ENCODE data around the gene PIAS4. TPM values are rescaled to one million over a fixed set of nuclear protein-coding genes. Genes with fewer than 3 reads are reported as not detected.

The PIAS4 gene
- total and polyA plus RNA-seq, 2 of the 13 experiments (the other 11 are each of a cell fraction or from before 2014, with no cell fraction given): 9.0 to 20.1 TPM

DNA sequence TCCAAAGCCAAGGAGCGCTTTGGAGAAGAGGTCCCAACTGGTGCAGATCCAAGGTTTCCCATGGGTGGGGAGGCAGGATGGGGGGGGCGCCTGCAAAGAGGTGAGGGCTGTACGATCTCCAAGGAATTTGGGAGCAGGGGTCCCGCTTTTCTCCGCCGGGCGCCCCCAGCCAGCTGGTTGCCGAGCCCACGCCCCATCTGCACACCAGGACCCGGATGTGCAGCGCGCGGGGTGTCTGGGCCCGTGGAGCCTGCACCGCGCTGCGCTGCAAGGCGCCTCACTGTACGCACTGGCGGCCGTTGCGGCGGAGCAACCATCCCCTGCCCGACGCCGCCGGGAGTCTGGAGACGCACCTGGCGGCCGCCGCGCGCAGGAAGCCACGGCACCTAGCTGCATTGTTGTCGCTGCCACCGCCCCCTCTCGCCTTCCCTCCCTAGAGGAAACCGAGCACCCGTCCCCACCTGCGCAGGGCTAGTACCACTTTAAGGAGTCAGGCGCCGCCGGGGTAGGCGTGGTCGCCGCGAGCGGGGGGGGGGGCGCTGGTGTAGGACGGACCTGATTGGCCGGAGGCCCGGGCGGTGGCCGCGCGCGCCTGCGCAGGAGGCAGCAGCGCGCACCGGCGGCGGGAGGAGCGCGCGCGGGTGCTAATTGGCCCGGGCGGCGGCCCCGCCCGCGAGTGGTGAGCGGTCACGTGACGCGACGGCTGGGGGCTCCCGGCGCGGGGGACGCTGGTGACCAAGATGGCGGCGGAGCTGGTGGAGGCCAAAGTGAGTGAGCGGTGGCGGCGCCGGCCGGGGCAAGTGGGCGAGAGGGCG is at the start of gene PIAS4 (continued):
- TF ChIP-seq ZSCAN20 (CRISPR knock-in tag; IDR thresholded peaks at IDR 0.05; ENCODE audit: borderline replicate concordance) (0 out of 2 replicates have a peak, but pooled peaks have one; percentile 12), ZNF513 (CRISPR knock-in tag; conservative IDR thresholded peaks at IDR 0.05) (no peak), JUND (CRISPR knock-in tag; IDR thresholded peaks at IDR 0.05) (no peak), ZNF761 (CRISPR knock-in tag; conservative IDR thresholded peaks at IDR 0.05) (peak; percentile 85; the same call in 1 of the 2 replicates), AKNA (CRISPR knock-in tag; IDR thresholded peaks at IDR 0.05; ENCODE audit: borderline replicate concordance) (no peak), MYC (CRISPR knock-in tag; IDR thresholded peaks at IDR 0.05; ENCODE audit: borderline replicate concordance) (peak; percentile 79), SALL1 (CRISPR knock-in tag; IDR thresholded peaks at IDR 0.05) (peak; percentile 87), ZNF253 (CRISPR knock-in tag; IDR thresholded peaks at IDR 0.05; ENCODE audit: borderline replicate concordance) (no peak), ZBTB7A (CRISPR knock-in tag; IDR thresholded peaks at IDR 0.05) (no peak), KLF12 (CRISPR knock-in tag; IDR thresholded peaks at IDR 0.05; ENCODE audit: borderline replicate concordance) (0 out of 2 replicates have a peak, but pooled peaks have one; percentile 78), MXI1 (IDR thresholded peaks at IDR 0.05; ENCODE audit: borderline replicate concordance, low read depth, low read length) (peak; percentile 73; the same call in 2 of the 3 replicates)
- TF ChIP-seq, protein P1, sequence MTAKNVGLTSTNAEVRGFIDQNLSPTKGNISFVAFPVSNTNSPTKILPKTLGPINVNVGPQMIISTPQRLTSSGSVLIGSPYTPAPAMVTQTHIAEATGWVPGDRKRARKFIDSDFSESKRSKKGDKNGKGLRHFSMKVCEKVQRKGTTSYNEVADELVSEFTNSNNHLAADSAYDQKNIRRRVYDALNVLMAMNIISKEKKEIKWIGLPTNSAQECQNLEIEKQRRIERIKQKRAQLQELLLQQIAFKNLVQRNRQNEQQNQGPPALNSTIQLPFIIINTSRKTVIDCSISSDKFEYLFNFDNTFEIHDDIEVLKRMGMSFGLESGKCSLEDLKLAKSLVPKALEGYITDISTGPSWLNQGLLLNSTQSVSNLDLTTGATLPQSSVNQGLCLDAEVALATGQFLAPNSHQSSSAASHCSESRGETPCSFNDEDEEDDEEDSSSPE (CRISPR knock-in tag; IDR thresholded peaks at IDR 0.05): peak; percentile 65
- TF ChIP-seq, protein P2, sequence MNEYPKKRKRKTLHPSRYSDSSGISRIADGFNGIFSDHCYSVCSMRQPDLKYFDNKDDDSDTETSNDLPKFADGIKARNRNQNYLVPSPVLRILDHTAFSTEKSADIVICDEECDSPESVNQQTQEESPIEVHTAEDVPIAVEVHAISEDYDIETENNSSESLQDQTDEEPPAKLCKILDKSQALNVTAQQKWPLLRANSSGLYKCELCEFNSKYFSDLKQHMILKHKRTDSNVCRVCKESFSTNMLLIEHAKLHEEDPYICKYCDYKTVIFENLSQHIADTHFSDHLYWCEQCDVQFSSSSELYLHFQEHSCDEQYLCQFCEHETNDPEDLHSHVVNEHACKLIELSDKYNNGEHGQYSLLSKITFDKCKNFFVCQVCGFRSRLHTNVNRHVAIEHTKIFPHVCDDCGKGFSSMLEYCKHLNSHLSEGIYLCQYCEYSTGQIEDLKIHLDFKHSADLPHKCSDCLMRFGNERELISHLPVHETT (CRISPR knock-in tag; conservative IDR thresholded peaks at IDR 0.05): no peak; the same call in 1 of the 2 replicates
- TF ChIP-seq, protein P3, sequence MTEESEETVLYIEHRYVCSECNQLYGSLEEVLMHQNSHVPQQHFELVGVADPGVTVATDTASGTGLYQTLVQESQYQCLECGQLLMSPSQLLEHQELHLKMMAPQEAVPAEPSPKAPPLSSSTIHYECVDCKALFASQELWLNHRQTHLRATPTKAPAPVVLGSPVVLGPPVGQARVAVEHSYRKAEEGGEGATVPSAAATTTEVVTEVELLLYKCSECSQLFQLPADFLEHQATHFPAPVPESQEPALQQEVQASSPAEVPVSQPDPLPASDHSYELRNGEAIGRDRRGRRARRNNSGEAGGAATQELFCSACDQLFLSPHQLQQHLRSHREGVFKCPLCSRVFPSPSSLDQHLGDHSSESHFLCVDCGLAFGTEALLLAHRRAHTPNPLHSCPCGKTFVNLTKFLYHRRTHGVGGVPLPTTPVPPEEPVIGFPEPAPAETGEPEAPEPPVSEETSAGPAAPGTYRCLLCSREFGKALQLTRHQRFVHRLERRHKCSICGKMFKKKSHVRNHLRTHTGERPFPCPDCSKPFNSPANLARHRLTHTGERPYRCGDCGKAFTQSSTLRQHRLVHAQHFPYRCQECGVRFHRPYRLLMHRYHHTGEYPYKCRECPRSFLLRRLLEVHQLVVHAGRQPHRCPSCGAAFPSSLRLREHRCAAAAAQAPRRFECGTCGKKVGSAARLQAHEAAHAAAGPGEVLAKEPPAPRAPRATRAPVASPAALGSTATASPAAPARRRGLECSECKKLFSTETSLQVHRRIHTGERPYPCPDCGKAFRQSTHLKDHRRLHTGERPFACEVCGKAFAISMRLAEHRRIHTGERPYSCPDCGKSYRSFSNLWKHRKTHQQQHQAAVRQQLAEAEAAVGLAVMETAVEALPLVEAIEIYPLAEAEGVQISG (CRISPR knock-in tag; IDR thresholded peaks at IDR 0.05): peak; percentile 64

Measured in HepG2 (cell line).